Measurements from ENCODE around the gene NPAS1.

DNA sequence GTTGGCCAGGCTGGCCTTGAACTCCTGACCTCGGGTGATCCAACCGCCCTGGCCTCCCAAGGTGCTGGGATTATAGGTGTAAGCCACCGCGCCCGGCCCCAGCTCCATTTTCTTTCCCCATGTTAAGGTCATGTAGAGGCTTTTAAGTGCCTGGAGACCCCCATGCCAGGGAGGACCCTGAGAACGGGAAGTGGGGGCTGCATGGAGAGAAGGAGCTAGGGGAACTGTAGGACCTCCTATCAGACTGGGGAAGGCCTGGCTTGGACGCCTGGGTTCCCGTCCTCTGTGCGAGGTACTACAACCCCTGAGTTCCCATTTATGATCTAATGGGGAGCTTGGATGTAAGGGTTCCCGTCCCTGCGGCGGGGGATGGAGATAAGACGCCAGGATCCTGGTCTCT, 714 bp upstream of the NPAS1 start:
- TF ChIP-seq, protein P1, sequence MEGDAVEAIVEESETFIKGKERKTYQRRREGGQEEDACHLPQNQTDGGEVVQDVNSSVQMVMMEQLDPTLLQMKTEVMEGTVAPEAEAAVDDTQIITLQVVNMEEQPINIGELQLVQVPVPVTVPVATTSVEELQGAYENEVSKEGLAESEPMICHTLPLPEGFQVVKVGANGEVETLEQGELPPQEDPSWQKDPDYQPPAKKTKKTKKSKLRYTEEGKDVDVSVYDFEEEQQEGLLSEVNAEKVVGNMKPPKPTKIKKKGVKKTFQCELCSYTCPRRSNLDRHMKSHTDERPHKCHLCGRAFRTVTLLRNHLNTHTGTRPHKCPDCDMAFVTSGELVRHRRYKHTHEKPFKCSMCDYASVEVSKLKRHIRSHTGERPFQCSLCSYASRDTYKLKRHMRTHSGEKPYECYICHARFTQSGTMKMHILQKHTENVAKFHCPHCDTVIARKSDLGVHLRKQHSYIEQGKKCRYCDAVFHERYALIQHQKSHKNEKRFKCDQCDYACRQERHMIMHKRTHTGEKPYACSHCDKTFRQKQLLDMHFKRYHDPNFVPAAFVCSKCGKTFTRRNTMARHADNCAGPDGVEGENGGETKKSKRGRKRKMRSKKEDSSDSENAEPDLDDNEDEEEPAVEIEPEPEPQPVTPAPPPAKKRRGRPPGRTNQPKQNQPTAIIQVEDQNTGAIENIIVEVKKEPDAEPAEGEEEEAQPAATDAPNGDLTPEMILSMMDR (IDR thresholded peaks at IDR 0.05; ENCODE audit: poor library complexity): no peak
- TF ChIP-seq EZH2 (IDR thresholded peaks at IDR 0.05; ENCODE audit: borderline replicate concordance) (no peak), EZH2phosphoT487 (IDR thresholded peaks at IDR 0.05; ENCODE audit: low read depth, severe bottlenecking, unreplicated experiment) (no peak)
